HEK293 (cell line): ENCODE results near the gene GRIP1.

Source experiments
- CTCF ChIA-PET: fragments of 350-600 bp; formaldehyde crosslinking; extraction: SDS; loops from one replicate; lab custom pipeline; 2021; ENCODE audit warnings: antibody characterized with exemption; lab: Yijun Ruan, JAX
- POLR2A ChIA-PET: fragments of 300-600 bp; formaldehyde crosslinking; extraction: SDS; loops from one replicate; lab custom pipeline; 2020; ENCODE audit warnings: antibody characterized with exemption, inconsistent platforms; lab: Yijun Ruan, JAX
- H3K27ac ChIP-seq: fragments of 200-500 bp; sonication (Bioruptor generic); 2 replicates; pipeline ENCODE4 v1.5.1; 2014; ENCODE audit warnings: low read depth, low read length, control low read depth, inconsistent platforms; ENCODE audit errors: extremely low read depth
- H3K36me3 ChIP-seq, 2 experiments: fragments of 200-500 bp in 1 of 2; sonication (Bioruptor generic) in 1 of 2; 1 replicate in 1 of 2; 2 replicates in 1 of 2; pipeline ENCODE4 v1.5.1; 2014 to 2017; ENCODE audit warnings: inconsistent platforms in 2 of 2, low read length in 2 of 2; ENCODE audit not compliant: control insufficient read depth in 2 of 2, insufficient read depth in 1 of 2
- H3K4me1 ChIP-seq: fragments of 200-500 bp; sonication (Bioruptor generic); 2 replicates; pipeline ENCODE4 v1.5.1; 2014; ENCODE audit warnings: mild to moderate bottlenecking, low read length, inconsistent platforms; ENCODE audit not compliant: control insufficient read depth, insufficient read depth
- H3K4me3 ChIP-seq: 2 replicates; pipeline ENCODE4 v1.5.1; 2011; ENCODE audit warnings: low read depth, mild to moderate bottlenecking, control low read depth, low read length, moderate library complexity
- H3K9me3 ChIP-seq: fragments of 200-500 bp; sonication (Bioruptor generic); 2 replicates; pipeline ENCODE4 v1.5.1; 2014; ENCODE audit warnings: low read depth, low read length, inconsistent platforms; ENCODE audit not compliant: control insufficient read depth, insufficient read depth
- BCL6B ChIP-seq: fragments of 450-650 bp; formaldehyde crosslinking; IDR thresholded peaks from 2 replicates; pipeline ENCODE4 v1.5.1; 2017; ENCODE audit warnings: missing biosample characterization, missing genetic modification characterization
- HOXC10 ChIP-seq: sonication (generic); formaldehyde crosslinking; IDR thresholded peaks from 2 replicates; pipeline ENCODE4 v1.8.1; 2023; ENCODE audit warnings: mild to moderate bottlenecking, missing genetic modification reagents
- HOXD13 ChIP-seq: sonication (generic); formaldehyde crosslinking; IDR thresholded peaks from 2 replicates; pipeline ENCODE4 v1.8.0; 2022; ENCODE audit warnings: missing genetic modification reagents, borderline replicate concordance
- IKZF3 ChIP-seq: fragments of 450-650 bp; IDR thresholded peaks from 2 replicates; pipeline ENCODE4 v1.5.0; 2018; ENCODE audit warnings: missing biosample characterization, mild to moderate bottlenecking, missing genetic modification characterization, moderate library complexity
- INSM2 ChIP-seq: fragments of 450-650 bp; formaldehyde crosslinking; IDR thresholded peaks from 2 replicates; pipeline ENCODE4 v1.5.1; 2016; ENCODE audit warnings: missing biosample characterization, missing genetic modification characterization
- SCRT2 ChIP-seq: fragments of 450-650 bp; formaldehyde crosslinking; IDR thresholded peaks from 2 replicates; pipeline ENCODE4 v1.5.1; 2016; ENCODE audit warnings: missing biosample characterization, missing genetic modification characterization
- SP2 ChIP-seq: fragments of 450-650 bp; formaldehyde crosslinking; IDR thresholded peaks from 2 replicates; pipeline ENCODE4 v1.5.1; 2016; ENCODE audit warnings: missing biosample characterization, missing genetic modification characterization
- YY2 ChIP-seq: fragments of 450-650 bp; formaldehyde crosslinking; IDR thresholded peaks from 2 replicates; pipeline ENCODE4 v1.5.1; 2016; ENCODE audit warnings: missing biosample characterization, missing genetic modification characterization
- ZBTB1 ChIP-seq: fragments of 450-650 bp; formaldehyde crosslinking; IDR thresholded peaks from 2 replicates; pipeline ENCODE4 v1.5.1; 2016; ENCODE audit warnings: missing biosample characterization, missing genetic modification characterization
- ZBTB21 ChIP-seq: fragments of 450-650 bp; formaldehyde crosslinking; IDR thresholded peaks from 2 replicates; pipeline ENCODE4 v1.5.1; 2017; ENCODE audit warnings: missing biosample characterization, missing genetic modification characterization
- ZBTB48 ChIP-seq: fragments of 450-650 bp; formaldehyde crosslinking; IDR thresholded peaks from 2 replicates; pipeline ENCODE4 v1.5.1; 2016; ENCODE audit warnings: missing biosample characterization, missing genetic modification characterization
- ZFP3 ChIP-seq: fragments of 450-650 bp; formaldehyde crosslinking; IDR thresholded peaks from 2 replicates; pipeline ENCODE4 v1.5.1; 2016; ENCODE audit warnings: low read depth, missing biosample characterization, missing genetic modification characterization
- ZNF148 ChIP-seq: fragments of 450-650 bp; formaldehyde crosslinking; IDR thresholded peaks from 2 replicates; pipeline ENCODE4 v1.5.0; 2017; ENCODE audit warnings: missing biosample characterization, missing genetic modification characterization, borderline replicate concordance
- ZNF155 ChIP-seq: fragments of 450-650 bp; formaldehyde crosslinking; IDR thresholded peaks from 2 replicates; pipeline ENCODE4 v1.5.1; 2016; ENCODE audit warnings: missing biosample characterization, missing genetic modification characterization
- ZNF169 ChIP-seq: fragments of 450-650 bp; formaldehyde crosslinking; IDR thresholded peaks from 2 replicates; pipeline ENCODE4 v1.5.1; 2016; ENCODE audit warnings: missing biosample characterization, missing genetic modification characterization
- ZNF19 ChIP-seq: fragments of 450-650 bp; formaldehyde crosslinking; IDR thresholded peaks from 2 replicates; pipeline ENCODE4; 2016; ENCODE audit warnings: missing biosample characterization, missing genetic modification characterization, low read depth
- ZNF223 ChIP-seq: fragments of 450-650 bp; formaldehyde crosslinking; IDR thresholded peaks from 2 replicates; pipeline ENCODE4 v1.5.1; 2016; ENCODE audit warnings: missing biosample characterization, missing genetic modification characterization
- ZNF341 ChIP-seq: fragments of 450-650 bp; formaldehyde crosslinking; IDR thresholded peaks from 2 replicates; pipeline ENCODE4; 2016; ENCODE audit warnings: low read depth, missing biosample characterization, missing genetic modification characterization
- ZNF416 ChIP-seq: fragments of 450-650 bp; formaldehyde crosslinking; IDR thresholded peaks from 2 replicates; pipeline ENCODE4 v1.5.1; 2016; ENCODE audit warnings: missing biosample characterization, missing genetic modification characterization
- ZNF48 ChIP-seq: fragments of 450-650 bp; formaldehyde crosslinking; IDR thresholded peaks from 2 replicates; pipeline ENCODE4 v1.5.1; 2016; ENCODE audit warnings: missing biosample characterization, missing genetic modification characterization
- ZNF521 ChIP-seq: fragments of 450-650 bp; formaldehyde crosslinking; IDR thresholded peaks from 2 replicates; pipeline ENCODE4 v1.5.1; 2017; ENCODE audit warnings: missing biosample characterization, mild to moderate bottlenecking, missing genetic modification characterization
- ZNF529 ChIP-seq: fragments of 450-650 bp; formaldehyde crosslinking; IDR thresholded peaks from 2 replicates; pipeline ENCODE4 v1.5.1; 2017; ENCODE audit warnings: missing genetic modification characterization, missing biosample characterization; ENCODE audit not compliant: insufficient replicate concordance
- ZNF530 ChIP-seq: fragments of 450-650 bp; formaldehyde crosslinking; IDR thresholded peaks from 2 replicates; pipeline ENCODE4 v1.5.1; 2016; ENCODE audit warnings: low read depth, missing biosample characterization, missing genetic modification characterization
- ZNF596 ChIP-seq: fragments of 450-650 bp; IDR thresholded peaks from 2 replicates; pipeline ENCODE4 v1.5.0; 2018; ENCODE audit warnings: missing biosample characterization, mild to moderate bottlenecking, missing genetic modification characterization, moderate library complexity
- ZNF623 ChIP-seq: fragments of 450-650 bp; formaldehyde crosslinking; IDR thresholded peaks from 2 replicates; pipeline ENCODE4 v1.5.1; 2016; ENCODE audit warnings: missing biosample characterization, missing genetic modification characterization
- ZNF747 ChIP-seq: fragments of 450-650 bp; formaldehyde crosslinking; IDR thresholded peaks from 2 replicates; pipeline ENCODE4 v1.5.1; 2016; ENCODE audit warnings: missing biosample characterization, missing genetic modification characterization

GRIP1 gene

GRCh38 chr12:66516561-66516960 lies 162.3 kb downstream of the GRIP1 start:
- peaks cover 4% of the 10 kb centered on the region; the same call in 1 of the 2 replicates for H3K4me1 ChIP-seq
- no peaks in the 10 kb centered on the region for H3K9me3 ChIP-seq
- ChIA-PET CTCF (no interaction called here), POLR2A (no interaction called here)
- no peak overlapping the region for H3K27ac ChIP-seq
- H3K36me3 ChIP-seq: no peaks in the 10 kb centered on the region
- TF ChIP-seq SCRT2 (tag by site-specific recombination) (no peak), ZNF341 (tag by site-specific recombination) (no peak)
- H3K4me3 ChIP-seq: no peak overlapping the region

GRCh38 chr12:66516133-66516532 lies 162.7 kb downstream of the GRIP1 start:
- CTCF ChIA-PET: no interaction called here
- H3K4me3 ChIP-seq: no peak overlapping the region
- POLR2A ChIA-PET: no interaction called here
- H3K36me3 ChIP-seq: no peaks in the 10 kb centered on the region
- peaks cover 4% of the 10 kb centered on the region; the same call in 1 of the 2 replicates for H3K4me1 ChIP-seq
- no peak overlapping the region for H3K27ac ChIP-seq
- no peaks in the 10 kb centered on the region for H3K9me3 ChIP-seq
- TF ChIP-seq SP2 (tag by site-specific recombination) (no peak), HOXD13 (CRISPR knock-in tag) (no peak), ZNF155 (tag by site-specific recombination) (no peak), HOXC10 (CRISPR knock-in tag) (no peak), INSM2 (tag by site-specific recombination) (no peak), ZNF19 (tag by site-specific recombination) (no peak), ZNF596 (tag by site-specific recombination) (no peak), BCL6B (tag by site-specific recombination) (no peak), ZNF521 (no peak)

GRCh38 chr12:66514581-66514980 lies 164.3 kb downstream of the GRIP1 start:
- Histone ChIP-seq H3K4me3 (no peak overlapping the region), H3K4me1 (peaks cover 4% of the 10 kb centered on the region; the same call in 1 of the 2 replicates), H3K9me3 (no peaks in the 10 kb centered on the region), H3K36me3 (no peaks in the 10 kb centered on the region), H3K27ac (no peak overlapping the region)
- CTCF ChIA-PET: no interaction called here
- POLR2A ChIA-PET: no interaction called here
- TF ChIP-seq ZNF530 (no peak), ZBTB48 (tag by site-specific recombination) (no peak), ZNF48 (tag by site-specific recombination) (no peak), ZBTB1 (no peak), ZNF223 (tag by site-specific recombination) (no peak), ZBTB21 (tag by site-specific recombination) (no peak), ZNF416 (no peak), ZNF623 (tag by site-specific recombination) (no peak), YY2 (tag by site-specific recombination) (no peak), ZFP3 (tag by site-specific recombination) (no peak), IKZF3 (tag by site-specific recombination) (no peak), ZNF529 (tag by site-specific recombination) (no peak), ZNF169 (tag by site-specific recombination) (no peak), ZNF747 (tag by site-specific recombination) (no peak), ZNF148 (tag by site-specific recombination) (no peak)
